Gastroesophageal sphincter (tissue), 3 donors: ENCODE measurements around the gene ZFR2.

Experiments
- CTCF ChIP-seq, 4 experiments: fragments of 200-600 bp in 2 of 4; fragments of 450-650 bp in 2 of 4; sonication (generic) in 1 of 4; IDR thresholded peaks; one replicate each; pipeline ENCODE4 v1.5.1; 2017 to 2019; ENCODE audit warnings: antibody characterized with exemption in 4 of 4, mild to moderate bottlenecking in 2 of 4, moderate library complexity in 2 of 4
- POLR2AphosphoS5 ChIP-seq: sonication (generic); formaldehyde crosslinking; IDR thresholded peaks from one replicate; pipeline ENCODE4 v1.6.1; 2017; ENCODE audit warnings: antibody characterized with exemption

DNA sequence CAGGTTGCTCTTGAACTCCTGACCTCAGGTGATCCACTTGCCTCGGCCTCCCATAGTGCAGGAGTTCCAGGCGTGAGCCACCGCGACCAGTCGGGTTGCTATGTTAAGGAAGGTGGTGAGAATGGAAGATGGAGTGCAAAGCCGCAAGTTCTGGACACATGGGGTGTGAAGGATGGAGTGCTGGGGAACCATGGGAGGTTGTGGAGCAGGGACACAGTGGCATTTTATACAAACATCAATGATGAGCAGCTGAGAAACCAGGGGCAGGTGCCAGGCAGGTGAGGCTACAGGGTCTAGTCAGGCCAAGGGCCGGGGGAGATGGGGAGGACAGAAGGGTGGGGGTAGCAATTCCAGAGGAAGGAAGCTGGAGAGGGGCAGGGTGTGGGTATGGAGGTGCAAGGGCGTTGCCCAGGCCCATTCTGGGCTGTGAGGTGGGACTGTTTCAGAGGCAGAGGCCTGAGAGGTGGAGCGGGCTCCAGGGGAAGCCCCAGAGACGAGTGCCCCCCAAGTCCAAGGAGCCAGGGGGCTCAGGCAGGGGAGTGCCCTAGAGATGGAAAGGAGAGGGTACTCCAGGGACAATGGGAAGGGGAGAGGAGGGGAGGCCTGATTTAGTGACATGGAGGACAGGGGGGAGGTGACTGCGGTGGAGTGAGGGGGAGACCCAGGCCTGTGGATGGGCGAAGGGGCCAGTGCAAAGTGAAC is 94.9 kb downstream of the ZFR2 start:
- no peak for TF ChIP-seq POLR2AphosphoS5
- no peak for TF ChIP-seq CTCF (IDR thresholded peaks at IDR 0.05)
